HG03280 (cell line): ENCODE data around the gene KAT5.
"Not testable (repeated sequence)": the region's sequence is repeated elsewhere in the genome, so short reads cannot be mapped to it uniquely, and the experiment has no call there.

Experiments
- ATAC-seq: cut with Tn5 transposase; IDR thresholded peaks from one replicate; pipeline ENCODE4 v1.9.1; 2021; ENCODE audit warnings: mild to moderate bottlenecking, moderate library complexity; ENCODE audit not compliant: unreplicated experiment

Gene KAT5

DNA sequence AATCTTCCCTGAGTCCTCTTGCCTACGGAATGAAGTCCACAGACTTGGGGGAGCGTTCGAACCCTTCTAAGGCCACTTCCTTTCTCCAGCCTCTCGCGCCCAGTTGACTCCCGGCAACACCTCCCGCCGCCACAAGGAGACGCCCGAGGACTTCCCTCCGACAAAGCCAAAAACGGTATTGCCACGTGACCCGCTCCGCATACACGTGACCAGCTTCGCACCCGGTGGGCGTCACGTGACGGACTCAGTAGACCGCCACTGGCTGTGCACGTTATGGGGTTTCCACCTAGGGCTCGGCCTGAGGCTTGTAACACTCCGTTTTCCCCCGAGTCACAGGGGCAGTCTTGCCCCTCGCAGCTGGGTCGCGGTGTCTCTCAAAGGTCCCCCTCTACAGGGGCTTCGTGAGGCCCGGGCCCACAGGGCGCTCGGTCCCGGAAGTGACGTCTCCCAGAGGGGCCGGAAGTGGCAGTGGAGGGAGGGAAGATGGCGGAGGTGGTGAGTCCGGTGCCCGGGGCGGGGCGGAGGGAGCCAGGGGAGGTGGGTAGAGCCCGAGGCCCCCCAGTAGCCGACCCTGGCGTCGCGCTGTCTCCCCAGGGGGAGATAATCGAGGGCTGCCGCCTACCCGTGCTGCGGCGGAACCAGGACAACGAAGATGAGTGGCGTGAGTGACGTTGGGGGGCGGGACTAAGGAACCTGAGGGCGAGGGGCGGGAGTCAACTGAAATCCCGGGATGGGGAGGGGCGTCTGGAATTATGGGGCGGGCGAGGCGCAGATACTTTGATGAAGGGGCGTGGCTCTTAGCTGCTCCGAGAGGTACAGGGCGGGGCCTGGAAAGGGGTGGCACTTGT lies at the start of gene KAT5:
TSS of gene KAT5 (plus strand) at position 468 of the 848 bp plus-strand sequence. CDS start at position 484, 16 bp downstream.
- ATAC-seq = peak; percentile 87

DNA sequence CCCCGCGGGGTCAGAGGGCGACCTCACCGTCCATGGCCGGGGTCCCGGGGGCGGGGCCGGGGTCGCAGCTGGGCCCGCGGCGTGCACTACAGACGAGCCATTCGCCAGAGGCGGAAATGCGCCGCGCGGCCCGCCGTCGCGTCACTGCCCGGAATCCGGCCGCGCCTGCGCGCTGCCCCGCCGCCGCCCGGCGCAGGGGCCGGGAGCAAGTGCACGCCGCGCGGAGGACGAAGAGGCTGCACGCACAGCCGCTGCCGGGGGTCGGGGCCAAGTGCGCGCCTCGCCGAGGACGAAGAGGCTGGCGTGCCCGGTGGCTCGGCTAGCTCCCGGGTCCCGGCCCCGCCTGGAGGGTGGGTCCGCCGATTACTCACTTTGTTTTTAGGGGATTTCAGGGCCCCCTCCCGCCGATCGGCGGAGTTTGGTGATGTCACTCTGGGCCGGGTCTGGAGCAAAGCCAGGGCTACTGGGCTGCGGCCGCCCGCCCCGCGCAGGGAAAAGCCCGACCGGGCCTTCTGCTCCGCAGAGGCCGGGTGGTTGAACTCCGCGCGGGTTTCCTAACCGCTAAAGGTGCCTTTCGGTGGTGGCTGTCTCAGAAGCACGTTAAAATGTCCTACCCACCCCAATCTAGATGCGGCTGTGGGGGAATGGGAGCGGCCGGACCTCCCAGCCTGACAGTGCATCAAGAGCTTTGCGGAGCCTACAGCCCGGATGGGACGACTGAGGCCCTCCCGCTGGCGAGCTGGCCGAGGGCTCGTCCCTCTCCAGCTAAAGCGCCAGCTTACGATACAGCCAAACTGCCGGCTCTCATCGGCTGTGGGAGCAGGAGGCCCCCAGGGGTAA lies 49.0 kb upstream of the KAT5 start, which contains the start of gene RELA:
TSS of gene RELA (minus strand) at position 118 of the 840 bp plus-strand sequence. CDS start at position 34, 84 bp downstream.
- peak; percentile 87 for ATAC-seq

DNA sequence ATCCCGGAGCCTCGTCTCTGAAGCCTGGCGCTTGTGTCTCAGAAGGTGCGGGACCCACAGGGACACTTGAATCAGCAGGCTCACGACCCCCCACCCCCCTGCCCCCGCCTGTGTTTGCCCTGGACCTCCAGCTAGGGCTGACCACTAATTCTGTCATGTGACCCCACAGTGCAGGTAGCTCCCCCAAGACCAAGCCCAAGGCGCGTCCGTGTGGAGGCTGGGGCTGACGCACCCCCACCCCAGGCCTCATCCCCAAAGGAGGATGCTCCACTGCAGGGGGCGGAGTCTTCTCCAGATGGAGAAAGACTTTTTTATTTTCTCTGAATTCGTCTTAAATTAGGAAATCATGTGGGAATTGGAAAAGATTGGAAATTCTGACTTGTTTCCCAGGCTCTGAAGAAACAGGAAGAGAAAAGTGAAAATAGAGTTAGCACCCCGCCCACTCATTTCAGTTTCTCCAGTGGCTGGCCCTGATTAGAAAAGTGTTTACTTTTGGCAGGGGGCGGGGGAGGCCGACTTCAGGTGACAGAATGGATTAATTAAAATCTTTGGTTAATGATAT lies 48.3 kb upstream of the KAT5 start:
- ATAC-seq = peak; percentile 11

DNA sequence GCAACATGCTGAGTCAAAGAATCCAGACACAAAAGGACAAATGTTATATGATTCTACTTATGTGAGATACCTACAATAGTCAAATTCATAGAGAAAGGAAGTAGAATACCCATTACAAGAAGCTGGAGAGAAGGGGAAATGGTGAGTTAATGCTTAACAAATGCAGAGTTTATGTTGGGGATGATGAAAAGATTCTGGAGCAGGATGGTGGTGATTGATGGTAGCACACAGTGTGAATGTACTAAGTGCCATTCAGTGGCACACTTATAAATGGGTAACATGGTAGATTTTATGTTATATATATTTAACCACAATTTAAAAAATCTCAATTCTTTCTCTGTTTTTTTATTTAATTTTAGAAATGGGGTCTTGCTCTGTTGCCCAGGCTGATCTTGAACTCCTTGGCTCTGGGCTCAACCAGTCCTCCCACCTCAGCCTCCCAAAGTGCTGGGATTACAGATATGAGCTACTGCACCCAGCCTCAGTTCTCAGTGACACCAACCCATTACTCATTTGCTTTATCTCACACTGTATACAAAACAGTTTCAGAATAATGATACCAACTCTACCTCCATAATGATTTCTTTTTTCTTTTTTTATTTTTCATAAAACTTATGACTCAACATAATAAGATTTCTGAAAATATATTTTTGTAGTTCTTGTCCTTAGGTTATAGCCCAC lies 39.7 kb upstream of the KAT5 start:
- ATAC-seq = no peak

DNA sequence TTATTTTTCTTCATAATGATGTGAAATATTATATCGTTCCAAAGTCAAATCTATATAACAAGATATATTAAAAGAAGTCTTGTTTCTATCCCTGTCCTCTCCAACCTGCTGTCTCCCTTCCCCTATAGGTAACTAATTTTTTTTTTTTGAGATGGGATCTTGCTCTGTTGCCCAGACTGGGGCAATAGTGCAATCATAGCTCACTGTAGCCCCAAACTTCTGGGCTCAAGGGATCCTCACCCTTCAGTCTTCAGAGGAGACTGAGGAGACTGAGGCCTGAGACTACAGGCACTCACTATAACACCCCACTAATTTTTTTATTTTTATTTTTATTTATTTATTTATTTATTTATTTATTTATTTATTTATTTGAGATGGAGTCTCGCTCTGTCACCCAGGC lies 39.1 kb upstream of the KAT5 start:
- no peak for ATAC-seq

DNA sequence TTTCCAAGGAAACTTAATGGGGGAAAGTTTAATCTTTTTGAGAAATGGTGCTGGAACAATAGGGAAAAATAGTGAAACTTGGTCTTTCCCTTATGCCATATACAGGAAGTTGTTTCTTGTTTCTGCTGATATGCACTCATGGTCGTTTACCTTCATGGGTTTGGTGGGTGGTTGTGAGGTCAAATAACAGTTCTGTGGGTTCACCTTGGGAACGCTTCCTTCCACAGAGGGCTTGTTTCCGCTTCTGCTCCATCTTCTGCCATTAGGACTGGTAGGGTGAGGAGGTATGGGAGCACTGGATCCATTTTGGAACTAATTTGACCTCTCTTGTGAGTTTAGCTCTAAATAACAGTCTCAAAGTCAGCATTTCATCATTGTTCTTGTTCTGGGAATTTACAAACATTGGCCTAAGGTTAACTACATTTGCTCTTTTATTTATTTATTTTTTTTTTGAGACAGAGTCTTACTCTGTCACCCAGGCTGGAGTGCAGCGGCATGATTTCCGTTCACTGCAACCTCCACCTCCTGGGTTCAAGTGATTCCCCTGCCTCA lies 31.8 kb upstream of the KAT5 start:
- no peak for ATAC-seq

DNA sequence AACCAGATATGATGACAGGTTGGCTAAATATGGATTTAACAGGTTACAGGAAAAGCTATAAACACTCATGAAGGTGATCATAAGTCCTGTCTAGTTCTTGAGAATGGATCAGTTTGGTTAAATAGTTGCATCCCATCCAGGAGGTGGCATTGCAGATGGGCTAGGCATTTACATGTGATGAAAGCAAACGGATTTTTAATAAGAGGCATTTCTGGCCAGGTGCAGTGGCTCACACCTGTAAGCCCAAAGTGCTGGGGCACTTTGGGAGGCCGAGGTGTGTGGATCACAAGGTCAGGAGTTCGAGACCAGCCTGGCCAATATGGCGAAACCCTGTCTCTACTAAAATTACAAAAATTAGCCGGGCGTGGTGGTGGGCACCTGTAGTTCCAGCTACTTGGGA lies 28.6 kb upstream of the KAT5 start:
- not testable (repeated sequence) for ATAC-seq

DNA sequence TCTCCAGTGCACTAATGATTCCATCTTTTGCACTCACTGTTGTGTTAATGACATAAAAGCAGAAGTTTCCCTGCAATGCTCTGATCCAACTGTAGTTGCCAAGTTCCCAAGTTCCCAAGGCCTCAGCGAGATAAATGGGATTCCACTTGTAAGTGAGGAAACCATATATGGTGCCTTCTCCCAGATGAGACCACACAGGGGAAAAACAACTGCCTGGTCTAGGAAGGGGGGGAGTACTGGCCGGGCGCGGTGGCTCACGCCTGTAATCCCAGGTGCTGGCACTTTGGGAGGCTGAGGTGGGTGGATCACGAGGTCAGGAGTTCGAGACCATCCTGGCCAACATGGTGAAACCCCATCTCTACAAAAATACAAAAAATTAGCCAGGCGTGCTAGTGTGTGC lies 26.1 kb upstream of the KAT5 start:
- no peak for ATAC-seq

DNA sequence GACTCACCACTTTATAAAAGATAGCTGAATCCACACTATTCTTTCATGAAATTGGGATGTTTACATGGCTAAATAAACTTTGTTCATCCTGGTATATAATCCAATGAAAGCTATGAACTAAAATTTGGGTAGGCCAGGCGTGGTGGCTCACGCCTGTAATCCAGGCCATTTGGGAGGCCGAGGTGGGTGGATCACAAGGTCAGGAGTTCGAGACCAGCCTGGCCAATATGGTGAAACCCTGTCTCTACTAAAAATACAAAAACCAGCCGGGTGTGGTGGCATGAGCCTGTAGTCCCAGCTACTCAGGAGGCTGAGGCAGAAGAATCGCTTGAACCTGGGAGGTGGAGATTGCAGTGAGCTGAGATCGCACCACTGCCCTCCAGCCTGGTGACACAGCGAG lies 20.2 kb upstream of the KAT5 start:
- ATAC-seq = not testable (repeated sequence)

DNA sequence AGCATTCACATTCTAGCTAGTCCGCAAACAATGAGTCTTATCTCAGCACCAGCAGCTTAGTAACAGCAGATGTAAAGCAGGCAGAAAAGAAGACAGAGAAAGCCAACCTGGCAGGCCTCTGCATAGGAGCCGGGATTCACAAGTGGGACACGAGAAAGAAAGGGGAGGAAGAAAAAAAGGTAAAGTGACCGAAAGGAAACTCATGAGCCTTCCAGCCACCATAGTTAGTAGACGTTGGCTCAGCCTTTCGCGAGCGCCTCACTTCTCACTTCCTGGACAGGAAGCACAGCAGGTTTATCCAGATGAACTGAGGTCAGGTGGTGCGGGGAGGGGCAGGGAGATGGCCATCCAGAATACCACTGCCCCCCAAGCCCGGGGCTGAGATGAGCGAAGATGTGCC lies 19.7 kb upstream of the KAT5 start:
- ATAC-seq = no peak

DNA sequence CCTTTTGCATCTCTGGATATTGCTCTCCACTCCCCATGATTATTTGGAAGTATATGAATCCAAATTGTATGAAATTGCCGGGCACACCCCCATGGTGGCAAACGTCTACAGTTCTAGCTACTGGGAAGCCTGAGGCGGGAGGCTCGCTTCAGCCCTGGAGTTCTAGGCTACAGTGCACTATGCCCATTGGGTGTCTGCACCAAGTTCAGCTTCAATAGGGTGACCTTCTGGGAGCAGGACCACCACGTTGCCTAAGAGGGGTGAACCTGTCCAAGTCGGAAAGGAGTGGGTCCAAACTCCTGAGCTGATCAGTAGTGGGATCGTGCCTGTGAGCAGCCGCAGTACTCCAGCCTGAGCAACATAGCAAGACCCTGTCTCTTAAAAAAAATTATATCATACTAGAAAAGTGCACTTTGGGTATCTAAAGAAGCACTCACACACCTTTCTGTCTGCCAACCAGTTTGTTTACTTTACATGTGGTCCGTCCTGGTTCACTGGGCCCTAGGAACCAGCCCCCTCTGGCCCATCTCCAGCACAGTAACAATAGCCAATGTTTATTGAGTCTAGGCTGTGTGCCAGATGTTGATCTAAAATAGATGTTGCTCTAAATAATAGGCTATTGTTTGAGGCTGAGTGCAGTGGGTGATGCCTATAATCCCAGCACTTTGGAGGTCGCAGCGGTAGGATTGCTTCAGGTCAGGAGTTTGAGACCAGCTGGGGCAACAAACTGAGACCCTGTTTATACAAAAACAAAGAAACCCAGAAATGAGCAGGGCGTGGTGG lies 16.4 kb upstream of the KAT5 start:
- ATAC-seq = no peak

DNA sequence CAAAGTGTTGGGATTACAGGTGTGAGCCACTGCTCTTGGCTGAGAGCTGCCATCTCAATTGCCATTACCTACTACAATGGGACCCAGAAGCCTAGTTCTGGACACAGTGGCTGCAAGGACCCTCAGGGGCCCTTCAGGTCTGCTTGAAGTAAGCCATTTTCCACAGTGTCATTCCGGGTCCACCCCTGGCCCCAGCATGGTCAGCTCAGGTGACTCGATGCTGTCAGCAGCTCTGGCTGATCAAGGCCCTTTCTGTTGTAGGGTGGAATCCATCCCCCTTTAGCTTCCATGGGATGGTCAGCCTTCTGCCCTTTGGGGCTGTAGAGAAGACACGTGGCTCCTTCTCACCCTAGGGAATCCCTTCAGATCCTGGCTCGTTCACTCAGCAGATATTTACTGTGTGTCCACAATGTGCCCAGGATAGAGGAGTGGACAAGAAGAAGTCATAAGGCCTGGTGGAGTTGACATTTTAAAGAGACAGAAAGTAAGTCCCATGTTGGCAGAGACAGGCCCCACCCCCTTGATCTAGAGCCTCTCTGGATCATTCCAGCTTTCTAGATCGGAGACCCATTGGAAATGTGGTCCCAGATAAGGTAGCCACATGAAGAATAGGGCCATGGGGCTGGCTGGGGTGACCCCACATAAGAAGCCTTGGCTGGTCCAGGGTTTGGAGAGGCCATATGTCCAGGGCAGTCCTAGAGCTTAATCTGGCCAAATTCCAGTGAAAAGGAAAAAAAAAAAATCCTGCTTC lies 15.1 kb upstream of the KAT5 start:
- ATAC-seq = no peak

DNA sequence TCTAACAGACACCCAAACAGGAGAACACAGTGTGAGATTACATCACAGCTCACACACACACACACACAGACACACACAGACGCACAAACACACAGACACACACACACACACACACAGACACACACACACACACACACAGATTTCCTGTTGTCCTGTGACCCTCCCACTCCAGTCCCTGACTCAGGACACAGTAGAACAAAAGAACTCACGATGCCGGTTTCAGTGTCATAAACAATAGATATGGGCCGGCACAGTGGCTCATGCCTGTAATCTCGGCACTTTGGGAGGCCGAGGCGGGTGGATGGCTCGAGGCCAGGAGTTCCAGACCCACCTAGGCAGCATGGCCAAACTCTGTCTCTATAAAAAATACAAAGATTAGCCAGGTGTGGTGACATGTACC lies 13.8 kb upstream of the KAT5 start:
- no peak for ATAC-seq

DNA sequence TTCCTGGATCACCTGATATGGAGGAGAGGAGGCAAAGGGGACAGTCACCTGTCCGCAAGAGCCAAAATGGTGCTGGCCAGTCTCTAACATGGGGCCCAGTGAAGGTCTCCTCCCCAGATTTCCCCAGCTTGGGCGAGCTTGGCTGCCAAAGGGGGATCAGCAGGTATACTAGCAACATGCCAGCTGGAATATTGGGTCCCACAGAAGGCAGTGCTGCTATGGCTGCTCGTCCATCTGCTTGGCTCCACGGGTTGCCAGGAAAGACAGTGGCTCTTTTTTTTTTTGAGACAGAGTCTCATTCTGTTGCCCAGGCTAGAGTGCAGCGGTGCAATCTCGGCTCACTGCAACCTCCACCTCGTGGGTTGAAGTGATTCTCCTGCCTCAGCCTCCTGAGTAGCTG lies 12.7 kb upstream of the KAT5 start:
- no peak for ATAC-seq

DNA sequence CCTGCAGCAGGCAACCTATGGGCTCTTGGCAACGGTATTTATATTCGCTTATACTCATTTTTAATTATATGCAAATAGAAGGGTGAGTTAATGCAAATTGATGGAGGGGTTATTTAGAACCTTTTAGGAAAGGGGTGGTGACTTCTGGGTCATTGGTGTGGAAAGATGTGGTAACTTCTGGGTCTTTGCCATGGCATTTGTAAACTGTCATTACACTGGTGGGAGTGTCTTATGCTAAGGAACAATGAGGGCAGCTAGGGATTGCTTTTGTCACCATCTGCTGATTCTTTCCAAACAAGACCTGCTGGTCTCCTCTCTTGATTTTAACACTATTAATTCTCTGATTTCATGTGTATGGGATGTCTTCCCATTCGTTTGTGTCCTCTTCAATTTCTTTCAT lies 11.7 kb upstream of the KAT5 start:
- no peak for ATAC-seq

DNA sequence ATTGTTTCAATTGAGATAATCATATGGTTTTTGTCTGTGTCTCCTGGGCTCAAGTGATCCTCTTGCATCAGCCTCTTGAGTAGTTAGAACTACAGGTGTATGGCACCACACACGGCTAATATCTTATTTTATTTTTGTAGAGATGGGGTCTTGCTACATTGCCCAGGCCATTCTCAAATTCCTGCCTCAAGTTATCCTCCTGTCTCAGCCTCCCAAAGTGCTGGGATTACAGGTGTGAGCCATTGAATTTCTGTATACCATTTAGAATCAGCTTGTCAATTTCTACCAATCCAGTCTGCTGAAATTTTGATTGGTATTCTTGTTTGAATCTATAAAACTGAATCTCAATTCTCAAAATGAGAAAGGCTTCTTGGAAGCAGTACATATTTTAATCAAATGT lies 10.4 kb upstream of the KAT5 start:
- no peak for ATAC-seq

DNA sequence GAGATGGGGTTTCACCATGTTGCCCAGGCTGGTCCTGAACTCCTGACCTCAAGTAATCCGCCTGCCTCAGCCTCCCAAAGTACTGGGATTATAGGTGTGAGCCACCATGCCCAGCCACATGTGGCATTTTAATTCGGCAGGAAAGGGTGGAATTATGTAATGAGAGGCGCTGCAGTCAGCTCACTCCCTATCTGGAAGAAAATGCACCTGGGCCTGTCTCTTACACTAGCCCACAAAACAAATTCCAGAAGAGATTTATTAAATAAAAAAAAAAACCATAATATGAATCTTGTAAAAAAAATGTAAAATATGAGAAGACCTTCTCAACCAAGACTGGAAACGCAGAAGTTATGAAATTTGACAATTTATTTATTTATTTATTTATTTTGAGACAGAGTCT lies 8.2 kb upstream of the KAT5 start:
- no peak for ATAC-seq

DNA sequence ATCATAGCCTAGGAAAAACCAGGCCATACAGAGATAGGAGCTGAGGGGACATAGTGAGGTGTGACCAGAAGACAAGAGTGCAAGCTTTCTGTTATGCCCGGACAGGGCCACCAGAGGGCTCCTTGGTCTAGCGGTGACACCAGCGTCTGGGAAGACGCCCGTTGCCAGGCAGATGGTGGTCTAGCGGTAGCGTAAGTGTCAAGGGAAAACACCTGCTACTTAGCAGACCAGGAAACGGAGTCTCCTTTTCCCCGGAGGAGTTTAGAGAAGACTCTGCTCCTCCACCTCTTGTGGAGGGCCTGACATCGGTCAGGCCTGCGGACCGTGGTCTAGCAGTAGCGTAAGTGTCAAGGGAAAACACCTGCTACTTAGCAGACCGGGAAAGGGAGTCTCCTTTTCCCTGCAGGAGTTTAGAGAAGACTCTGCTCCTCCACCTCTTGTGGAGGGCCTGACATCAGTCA lies 5.7 kb upstream of the KAT5 start:
- not testable (repeated sequence) for ATAC-seq

DNA sequence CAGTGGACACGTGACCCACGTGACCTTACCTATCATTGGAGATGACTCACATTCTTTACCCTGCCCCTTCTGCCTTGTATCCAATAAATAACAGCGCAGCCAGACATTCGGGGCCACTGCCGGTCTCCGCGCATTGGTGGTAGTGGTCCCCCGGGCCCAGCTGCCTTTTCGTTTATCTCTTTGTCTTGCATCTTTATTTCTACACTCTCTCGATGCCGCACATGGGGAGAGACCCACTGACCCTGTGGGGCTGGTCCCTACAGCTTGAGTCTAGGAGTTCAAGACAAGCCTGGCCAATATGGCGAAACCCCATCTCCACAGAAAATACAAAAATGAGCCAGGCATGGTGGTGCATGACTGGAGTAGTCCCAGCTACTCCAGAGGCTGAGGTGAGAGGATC lies 5.0 kb upstream of the KAT5 start:
- not testable (repeated sequence) for ATAC-seq
